Hematopoietic multipotent progenitor cell treated with erythropoietin and hydrocortisone succinate and interleukin-3 and kit ligand, for 6 days (in vitro differentiated cells): Measurements from ENCODE around the gene BSN.
A peak's percentile ranks its signal among the peaks of the same experiment; 100 is the strongest.
"Not testable (repeated sequence)": the region's sequence is repeated elsewhere in the genome, so short reads cannot be mapped to it uniquely, and the experiment has no call there.

ENCODE experiments used
- DNase-seq: peaks from one replicate; pipeline ENCODE4 v3.0.0-alpha.2; 2015

Gene BSN

DNA sequence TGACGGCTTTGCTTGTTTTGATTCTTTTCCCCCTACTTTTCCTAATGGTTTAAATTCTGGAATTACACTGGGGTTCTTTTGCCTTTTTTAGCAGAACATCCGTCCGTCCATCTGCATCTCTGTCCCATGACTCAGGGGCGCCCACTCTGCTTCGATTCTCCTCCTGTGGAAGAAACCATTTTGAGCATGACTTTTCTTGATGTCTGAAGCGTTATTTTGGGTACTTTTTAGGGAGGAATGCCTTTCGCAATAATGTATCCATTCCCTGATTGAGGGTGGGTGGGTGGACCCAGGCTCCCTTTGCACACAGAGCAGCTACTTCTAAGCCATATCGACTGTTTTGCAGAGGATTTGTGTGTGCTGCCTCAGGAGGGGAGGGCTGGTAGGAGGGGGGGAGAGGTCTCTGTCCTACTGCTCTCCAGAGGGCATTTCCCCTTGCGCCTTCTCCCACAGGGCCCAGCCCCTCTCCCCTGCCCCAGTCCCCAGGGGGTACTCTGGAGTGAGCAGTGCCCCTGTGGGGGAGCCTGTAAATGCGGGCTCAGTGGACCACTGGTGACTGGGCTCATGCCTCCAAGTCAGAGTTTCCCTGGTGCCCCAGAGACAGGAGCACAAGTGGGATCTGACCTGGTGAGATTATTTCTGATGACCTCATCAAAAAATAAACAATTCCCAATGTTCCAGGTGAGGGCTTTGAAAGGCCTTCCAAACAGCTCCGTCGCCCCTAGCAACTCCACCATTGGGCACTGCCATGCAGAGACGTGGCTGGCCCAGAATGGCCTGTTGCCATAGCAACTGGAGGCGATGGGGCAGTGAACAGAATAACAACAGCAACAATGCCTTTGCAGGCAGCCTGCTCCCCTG, 19.5 kb upstream of the BSN start:
- no peak for DNase-seq

DNA sequence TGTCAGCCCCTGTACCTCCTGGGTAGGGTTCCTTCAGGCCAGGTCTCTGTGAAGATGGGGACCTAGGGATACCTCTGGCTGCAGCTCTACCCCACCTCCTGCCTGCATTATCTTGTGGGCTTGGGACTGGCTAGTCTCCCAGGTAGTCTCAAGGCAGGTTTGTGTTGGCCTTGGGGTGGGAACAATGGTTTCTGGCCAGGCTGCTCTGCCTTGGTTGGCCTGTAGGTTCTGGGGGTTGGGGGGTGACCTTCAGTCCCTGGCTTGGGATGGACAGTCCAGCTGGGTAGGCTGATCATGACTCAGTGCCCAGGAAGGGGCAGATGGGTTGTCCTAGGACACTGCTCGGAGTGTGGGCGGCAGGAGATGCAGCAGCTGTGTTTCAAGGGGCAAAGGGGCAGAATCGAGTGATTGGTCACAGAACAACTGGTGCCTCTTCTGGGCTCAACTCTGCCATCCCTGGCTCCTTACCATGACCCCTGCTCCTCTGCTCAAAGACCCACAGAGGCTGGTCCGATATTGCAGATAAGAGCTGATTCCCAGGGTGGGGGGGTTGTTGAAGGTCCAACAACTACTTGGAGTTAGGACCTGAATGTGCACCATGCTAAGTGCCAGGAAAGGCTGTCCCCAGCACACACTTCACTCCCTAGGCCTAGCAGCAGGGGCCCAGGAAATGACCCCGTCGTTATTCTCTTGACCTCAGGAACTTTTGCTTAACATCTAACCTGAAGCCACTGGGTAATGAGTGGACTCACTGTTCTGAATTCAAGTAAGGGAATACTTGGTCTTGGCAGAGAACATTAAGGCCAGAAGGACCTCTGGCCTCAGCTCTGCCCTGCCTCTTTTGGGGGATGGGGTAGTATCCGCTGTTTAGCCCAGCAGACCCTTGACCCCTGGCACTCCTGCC, 18.1 kb upstream of the BSN start:
- DNase-seq, result no peak

DNA sequence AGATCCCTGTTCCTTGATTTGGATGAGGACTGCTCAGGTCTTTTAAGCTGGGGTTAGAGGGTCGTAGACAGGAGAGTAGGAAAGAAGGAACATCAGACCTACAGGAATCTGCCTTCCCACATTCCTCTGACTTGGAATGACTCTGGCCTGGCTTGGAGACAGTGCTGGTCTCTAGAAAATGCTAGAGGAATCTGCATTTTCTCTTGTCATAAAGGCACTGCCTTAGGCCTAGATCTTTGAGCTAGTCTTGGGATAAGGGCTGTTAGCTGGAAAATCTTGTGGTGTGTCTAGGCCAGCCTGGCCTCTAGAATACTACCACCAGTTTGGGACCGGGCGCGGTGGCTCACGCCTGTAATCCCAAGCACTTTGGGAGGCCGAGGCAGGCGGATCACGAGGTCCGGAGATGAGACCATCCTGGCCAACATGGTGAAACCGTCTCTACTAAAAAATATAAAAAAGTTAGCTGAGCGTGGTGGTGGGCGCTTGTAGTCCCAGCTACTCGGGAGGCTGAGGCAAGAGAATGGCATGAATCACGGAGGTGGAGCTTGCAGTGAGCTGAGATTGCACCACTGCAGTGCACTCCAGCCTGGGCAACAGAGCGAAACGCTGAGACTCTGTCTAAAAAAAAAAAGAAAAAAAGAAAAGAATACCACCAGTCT, 17.3 kb upstream of the BSN start:
- no peak for DNase-seq

DNA sequence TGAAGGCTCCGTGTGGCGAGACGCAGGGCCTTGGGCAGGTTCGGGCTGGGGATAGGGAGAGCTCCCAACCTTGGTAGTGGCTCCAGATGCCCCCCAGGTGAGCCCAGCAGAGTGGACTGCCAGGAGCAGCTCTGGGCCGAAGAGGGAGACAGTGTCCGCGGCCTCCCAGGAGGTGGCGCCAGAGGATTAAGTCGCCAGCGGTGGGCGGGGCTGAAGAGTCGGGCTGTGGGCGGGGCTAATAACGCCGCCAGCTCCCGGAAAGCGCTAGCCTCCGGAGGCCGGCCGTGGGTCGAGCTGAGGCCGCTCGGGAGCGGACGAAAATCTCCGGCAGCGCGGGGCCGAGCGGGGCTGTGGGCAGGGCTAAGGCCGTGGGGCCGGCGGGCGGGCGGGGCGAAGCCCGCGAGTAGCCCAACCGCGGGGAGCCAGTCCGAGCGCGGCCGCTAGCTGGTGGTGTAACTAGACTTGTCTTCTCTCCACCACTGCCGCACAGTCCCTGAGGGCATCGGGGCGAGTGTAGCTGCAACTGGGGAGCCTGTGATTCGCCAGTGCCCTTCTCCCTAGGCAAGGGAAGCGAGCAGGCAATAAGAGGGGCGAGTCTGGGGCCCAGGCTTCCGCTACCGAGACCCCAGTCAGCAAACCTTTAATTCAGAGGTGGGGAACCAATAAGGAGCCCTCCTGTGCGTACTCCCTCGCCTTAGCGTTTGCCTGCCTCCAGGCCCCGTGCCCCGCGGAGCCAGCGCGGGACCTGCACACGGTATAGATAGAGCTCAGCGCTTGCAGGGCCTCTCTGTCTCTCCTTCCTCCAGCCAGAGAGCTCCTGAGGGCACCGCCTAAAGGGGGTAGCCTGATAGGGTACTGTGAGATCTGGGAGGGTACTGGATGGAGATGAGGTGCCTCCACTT, 14.4 kb upstream of the BSN start:
- DNase-seq, result peak; percentile 98

DNA sequence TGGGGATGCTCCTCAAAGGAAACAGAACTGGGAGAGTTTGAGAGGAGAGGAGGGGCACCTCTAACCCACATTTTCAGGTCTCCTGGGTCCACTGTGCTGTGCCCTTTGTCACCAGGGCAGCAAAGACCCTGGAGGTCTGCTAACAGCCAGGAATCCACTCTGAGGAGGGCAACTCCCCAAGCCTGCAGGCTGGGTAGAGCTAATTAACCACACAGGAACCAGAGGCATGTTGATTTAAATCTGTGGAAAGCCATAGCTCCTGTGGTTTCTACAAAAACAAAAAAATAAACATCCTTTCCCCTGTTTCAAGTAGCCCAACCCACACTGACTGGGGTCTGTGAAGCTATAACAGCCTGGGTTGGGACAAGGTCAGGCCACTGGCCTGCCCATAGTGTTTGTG, 2.2 kb upstream of the BSN start:
- no peak for DNase-seq

DNA sequence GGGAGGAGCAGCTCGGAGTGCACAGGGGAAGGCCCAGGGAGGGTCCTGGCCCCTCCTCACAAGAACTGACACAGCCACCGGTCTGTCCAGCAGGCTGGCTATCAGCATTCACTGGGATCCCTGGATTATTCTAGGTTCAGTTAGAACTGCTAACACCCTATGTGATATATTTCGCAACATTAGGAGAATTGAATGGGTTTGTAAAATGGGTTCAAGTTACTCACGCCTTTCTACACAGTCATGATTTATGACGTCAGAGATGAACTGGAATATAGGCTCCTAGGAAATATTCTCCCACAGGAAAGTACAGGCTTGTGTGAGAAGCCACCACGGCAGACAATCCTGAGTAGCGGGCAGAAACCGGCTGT, 969 bp upstream of the BSN start:
- DNase-seq, result no peak

DNA sequence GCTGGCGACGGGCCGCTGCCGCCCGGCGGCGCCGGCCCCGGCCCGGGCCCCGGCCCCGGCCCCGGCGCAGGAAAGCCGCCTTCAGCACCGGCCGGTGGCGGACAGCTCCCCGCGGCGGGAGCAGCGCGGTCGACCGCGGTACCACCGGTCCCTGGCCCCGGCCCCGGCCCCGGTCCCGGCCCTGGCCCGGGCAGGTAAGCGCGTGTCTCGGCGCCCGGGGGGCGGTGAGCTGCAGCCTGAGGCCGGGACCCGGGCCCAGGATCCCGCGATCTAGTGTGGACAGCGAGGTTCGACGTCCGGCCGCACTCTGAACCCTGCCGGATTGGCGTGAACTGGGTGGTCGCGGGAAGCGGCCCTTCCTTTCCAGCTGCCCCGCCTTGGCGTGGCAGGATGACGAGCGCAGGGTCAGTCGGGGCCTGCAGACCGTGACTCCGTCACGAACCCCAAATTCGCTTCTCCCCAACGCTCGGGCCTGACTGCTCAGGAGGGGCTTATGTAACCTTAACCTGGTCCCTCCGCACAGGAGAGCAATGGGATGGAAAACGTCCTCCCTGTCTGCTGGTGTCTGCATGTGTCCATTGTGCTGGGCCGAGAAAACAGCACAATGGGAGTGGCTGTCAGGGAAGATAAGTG, 472 bp downstream of the BSN start:
- peak; percentile 59 for DNase-seq

DNA sequence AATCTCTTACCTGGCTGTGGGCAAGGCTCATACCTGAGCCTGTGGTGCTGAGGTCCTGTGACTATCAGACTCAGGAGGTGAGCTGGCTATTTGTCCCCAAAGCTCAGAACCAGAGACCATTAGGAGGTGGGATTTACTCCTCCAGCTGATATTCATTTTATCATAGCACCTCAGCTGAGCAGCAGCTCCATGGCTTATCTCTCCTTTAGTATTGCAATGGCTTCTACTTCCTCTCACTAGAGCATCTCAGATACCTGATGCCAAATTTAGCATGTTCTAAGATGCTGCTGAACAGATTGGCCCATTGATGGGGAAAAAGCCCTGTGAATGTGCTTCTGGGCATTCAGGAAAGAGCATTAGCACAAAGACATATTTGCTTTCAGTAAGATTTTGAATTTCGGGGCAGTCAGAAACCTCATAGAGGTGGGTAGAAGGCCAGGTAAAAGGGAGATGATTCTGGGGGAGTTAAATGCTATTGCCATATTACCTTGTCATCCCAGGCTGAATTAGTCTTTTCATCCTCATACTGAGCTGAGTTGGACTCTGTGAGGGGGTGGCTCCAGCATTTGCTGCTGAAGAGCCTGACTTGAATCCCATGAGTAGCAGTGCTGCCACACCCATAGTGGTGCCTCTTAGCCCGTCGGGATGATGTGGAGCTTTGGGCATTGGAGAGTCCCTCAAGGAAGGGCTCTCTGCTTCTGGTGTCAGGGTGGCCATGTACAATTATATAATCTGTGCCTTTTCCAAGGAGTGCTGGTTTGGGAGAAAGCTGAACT, 2.4 kb downstream of the BSN start:
- no peak for DNase-seq

DNA sequence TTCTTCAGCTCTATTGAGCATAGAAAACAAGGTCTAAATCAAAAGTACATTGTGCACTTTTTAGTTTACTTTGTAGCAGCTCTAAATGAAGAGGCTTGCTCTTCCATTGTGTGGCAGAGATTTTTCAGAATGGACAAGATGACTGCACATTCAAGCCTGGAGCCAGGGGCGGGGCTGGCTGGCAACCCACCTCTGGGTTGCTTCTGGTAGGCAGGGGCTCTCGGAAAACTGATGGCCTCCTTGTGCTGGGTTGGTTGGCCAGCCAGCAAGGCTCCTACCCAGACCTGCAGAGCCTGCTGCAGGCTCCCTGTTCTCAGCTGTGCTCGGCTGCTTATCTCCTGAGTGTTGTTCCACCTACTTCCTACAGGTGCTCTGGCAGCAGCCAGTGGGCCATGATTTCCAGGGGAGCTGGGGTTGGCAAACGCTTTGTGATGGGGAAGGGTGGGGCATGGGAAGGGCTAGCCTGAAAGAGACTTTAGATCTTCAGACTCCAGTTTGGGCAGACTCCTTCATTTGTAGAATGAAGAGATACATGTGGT, 8.8 kb downstream of the BSN start:
- no peak for DNase-seq

DNA sequence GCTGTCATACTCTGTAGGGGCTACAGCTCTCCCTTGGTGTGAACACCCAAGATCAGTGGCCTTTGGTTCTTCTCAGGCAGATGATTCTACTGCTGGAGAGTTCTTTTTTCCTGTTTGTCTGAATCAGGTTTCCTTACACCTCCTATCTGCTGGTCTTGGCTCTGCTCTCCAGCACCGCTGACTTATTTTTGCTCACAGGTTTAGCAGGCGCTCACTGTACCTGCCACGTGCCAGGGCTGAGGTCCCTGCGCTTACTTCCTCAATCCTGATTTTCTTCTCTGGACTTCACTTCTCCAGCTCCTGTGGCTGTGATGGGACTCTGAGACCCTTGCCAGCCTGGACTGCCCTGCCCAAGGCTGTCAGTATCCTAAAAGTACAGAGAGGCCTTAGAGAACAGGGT, 9.5 kb downstream of the BSN start:
- DNase-seq, result no peak

DNA sequence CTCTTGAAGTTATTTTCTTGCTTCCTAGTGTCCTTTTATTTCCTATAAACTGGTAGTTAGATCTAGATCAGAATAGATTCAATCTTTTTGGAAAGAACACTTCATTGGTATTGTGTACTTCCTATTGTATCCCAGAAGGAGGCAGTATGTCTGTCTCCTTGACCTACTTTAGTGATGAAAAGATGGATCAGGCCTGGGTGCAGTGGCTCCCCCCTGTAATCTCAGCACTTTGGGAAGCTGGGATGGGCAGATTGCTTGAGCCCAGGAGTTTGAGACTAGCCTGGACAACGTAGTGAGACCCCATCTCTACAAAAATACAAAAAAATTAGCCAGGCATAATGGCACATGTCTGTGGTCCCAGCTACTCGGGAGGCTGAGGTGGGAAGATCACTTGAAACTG, 12.0 kb downstream of the BSN start:
- DNase-seq, result peak; percentile 33

DNA sequence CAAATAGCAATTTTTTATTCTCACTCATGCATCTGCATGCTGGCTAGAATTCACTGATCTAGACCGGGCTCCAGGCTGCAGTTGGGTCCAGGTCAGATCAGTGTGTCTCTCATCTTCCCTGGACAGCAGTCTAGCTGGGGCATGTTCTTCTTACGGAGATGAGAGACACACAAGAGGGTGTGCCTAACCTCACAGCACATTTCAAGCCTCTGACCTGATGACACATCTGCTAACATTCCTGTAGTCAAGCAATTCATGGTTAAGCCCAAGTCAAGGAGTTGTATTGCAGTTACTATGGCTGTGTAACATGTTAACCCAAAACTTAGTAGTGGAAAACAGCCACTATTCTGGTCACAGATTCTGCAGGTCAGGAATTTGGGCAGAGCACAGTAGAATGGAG, 13.1 kb downstream of the BSN start:
- DNase-seq, result no peak

DNA sequence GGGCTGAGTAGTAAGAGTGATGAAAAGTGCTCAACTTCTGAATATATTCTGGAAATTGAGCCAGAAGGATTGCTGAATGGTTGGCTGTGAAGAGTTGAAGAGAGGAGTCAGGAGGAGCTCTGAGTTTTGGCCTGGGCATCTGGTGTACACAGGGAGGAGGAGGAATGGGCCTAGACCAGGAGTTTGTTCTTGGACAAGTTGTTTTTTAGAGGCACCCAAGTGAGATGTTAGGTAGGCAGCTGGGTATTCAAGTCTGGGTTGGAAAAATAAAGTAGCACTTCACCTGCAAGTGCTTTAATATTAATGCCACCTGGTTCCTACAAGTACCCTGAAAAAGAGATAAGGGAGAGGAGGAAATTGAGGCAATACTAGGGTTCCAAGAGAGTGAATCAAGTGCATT, 14.7 kb downstream of the BSN start:
- no peak for DNase-seq

DNA sequence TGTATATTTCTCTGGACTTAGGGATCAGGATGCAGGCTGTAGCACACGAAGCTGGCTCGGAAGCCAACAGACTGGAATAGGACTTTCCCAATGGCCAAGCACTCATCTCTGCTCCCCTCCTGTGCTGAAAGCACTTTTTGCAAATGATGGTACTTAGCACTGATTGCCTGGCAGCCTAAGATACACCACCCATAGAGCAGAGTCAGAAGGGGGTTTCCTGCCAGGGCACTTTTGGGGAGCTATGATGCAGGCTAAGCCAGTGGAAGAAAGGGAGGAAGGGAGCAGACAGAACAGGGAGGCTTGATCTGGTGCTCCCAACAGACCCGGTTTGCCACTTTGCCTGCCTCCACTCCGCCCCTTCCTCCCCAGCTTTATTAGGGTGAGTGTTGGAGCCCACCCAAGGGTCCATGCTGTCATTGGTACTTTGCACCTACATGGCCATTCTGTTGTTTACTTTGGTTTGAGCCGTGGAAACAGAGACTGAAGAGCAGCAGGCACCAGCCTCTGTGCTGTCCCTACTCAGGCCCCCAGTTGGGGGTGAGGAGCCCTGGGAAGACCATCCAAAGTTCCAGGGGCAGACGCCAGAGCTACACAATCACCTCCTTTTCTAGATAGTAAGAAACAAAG, 15.9 kb downstream of the BSN start:
- DNase-seq, result no peak

DNA sequence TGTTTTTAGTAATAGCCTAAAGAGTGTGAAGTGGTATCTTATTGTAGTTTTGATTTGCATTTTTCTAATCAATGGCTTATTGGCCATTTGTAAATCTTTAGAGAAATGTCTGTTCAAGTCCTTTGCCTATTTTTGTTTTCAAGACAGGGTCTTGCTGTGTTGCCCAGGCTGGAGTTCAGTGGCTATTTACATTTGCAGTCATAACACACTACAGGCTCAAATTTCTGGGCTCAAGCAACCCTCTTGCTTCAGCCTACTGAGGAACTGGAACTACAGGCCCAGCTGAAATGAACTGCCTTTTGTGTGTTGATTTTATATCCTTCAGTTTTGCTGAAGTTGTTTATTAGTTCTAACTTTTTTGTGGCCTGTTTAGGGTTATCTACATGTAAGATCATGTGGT, 27.9 kb downstream of the BSN start:
- DNase-seq, result no peak

DNA sequence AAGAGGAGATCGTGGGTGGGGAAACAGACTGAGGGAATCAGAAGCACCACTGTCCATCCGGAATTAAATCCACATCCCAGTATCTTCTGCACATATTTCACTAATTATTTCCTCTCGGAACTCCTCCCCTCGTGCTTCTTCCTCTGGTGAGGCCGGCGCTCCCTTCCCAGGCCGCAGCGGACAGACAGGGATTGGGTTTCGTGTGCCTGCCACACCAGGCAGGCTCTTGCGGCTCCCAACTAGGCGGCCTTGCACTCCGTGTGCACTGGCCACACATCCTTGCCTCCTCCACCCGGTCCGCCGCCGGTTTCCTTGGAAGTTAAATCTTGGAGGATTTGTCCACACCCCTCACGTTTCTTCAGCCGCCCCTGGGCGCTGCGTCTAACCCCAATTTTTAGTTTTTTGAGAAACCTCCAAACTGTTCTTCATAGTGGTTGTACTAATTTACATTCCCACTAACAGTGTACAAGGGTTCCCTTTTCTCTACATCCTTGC, 31.0 kb downstream of the BSN start:
- DNase-seq, result not testable (repeated sequence)

DNA sequence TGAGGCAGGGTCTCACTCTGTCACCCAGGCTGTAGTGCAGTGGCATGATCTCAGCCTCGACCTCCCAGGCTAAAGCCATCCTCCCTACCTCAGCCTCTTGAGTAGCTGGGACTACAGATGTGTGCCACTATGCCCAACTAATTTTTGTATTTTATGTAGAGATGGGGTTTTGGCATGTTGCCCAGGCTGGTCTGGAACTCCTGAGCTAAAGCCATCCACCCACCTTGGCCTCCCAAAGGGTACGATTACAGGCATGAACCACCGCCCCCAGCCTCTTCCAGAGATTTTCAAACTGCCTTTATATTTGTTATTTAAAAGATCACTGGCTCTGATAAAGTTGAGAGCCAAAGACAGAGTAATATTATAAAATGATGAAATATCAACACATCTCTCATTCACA, 37.3 kb downstream of the BSN start:
- no peak for DNase-seq

DNA sequence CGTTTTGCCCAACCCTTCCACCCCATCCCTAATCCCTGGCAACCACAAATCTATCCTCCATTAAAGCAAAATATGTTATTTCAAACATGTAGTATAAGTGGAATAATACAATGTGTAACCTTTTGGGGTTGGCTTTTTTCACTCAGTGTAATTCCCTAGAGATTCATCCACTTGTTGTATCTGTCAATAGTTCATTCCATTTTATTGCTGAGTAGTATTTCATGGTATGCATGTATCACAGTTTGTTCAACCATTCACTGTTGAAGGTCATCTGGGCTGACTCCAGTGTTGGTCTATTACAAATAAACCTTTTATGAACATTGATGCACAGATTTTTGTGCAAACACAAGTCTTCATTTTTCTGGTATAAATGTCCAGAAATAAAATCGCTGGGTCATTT, 38.8 kb downstream of the BSN start:
- DNase-seq, result no peak

DNA sequence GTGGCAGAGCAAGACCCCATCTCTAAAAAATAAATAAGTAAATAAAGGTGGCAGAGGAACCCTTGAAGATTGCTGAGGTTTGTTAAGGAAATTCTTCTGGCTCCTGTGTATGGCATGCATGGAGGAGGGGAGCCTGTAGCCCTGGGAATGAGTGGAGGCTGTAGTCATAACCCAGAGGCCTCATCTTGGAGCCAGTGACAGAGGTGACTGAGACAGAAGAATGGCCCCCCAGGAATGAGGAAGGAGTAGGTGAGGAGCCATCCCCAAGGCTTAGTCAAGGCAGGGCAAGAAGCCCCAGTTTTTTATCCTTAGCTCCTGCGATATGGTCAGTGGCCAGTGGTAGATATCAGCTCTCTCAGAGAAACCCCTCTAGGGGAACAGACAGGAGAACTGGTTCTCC, 46.5 kb downstream of the BSN start:
- DNase-seq, result no peak

DNA sequence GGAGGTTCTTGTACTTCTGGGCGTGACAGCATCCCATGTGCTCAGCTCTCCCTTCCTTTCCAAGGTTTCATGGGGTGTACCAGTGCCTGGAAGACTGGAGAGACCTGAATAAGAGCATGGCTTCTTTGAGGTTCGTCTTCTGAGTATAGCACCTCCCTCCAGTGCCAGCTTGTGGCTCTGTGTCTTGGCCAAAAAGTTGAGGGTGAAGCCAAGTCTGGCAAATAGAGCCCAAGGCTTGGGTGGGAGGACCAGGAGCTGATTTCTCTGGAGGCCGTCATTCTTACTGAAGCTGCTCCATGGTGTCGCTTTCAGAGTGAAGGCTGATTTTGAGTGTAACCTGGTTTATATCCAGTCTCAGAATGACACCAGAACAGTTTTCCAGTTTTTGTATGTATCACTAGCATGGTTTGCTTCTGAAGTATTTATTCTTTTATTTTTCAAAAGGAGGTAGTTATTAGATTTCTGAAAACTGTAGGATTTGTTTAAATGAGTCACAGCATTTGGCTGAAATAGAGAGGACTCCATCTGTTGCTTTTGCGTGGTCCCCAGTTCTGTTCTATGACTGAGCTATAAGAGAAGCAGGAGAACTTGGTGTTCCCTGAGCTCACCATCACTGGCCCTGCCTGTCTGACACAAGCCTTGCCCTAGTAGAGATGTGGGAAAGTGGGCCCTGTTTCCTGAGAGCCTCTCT, 47.2 kb downstream of the BSN start:
- DNase-seq, result no peak
